SK-N-DZ (cell line): ENCODE measurements around the gene TTLL9.
A peak's percentile ranks its signal among the peaks of the same experiment; 100 is the strongest.

Experiments used
- DNase-seq: peaks from one replicate; pipeline ENCODE4 v3.0.0-alpha.2; 2015; ENCODE audit warnings: low spot score

Gene TTLL9

GRCh38 chr20:31879143-31879987 is 8.9 kb downstream of the TTLL9 start:
- peak; percentile 94 for DNase-seq

GRCh38 chr20:31881945-31882344 is 11.5 kb downstream of the TTLL9 start:
- no peak for DNase-seq

DNA sequence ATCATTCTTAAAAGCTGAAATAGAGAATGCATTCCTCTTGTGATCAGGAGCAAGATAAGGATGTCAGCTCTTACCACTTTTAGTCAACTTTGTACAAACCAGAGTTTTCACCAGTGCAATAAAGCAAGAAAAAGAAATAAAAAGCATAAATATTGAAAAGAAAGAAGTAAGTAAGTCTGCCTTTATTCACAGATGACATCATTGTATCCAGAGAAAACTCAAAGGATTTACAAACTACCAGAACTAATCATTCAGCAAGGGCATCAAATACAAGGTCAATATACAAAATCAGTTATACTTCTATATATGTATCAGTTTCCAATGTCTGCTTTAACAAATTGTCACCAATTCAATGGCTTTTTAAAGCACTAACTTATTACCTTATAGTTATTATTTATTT is 13.4 kb downstream of the TTLL9 start:
- DNase-seq: no peak

- no peak for DNase-seq
These were observed 20.2 kb downstream of the TTLL9 start for GRCh38 chr20:31890646-31891045.

DNA sequence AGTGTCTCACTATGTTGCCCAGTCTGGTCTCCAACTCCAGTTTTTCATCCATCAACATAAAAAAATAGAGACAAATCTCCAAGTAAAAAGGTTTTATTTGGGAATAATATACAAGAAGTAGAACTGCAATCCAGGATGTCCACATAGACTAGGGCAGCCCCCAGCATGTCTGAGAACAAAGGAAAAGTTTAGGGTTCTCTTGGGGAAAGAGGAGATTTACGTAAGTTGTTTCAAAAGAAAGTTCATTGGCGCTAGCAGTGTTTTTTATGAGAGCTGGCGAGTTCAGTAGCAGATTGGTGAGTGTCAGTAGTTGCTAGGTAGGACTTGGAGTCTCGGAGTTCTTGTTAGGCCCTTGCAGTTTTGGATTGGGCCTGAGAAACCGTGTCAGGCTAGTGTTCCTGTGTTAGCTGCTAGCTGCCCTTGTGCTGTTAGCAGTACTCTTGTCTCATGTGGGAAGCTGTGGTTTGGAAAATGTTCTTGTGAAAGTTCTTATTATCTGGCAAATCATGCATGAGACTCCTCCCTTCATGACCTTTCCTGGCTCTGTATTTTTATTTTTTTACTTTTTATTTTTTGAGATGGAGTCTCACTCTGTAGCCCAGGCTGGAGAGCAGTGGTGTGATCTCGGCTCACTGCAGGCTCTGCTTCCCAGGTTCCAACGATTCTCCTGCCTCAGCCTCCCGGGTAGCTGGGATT is 24.7 kb downstream of the TTLL9 start:
- DNase-seq: peak; percentile 32

GRCh38 chr20:31896049-31896448 is 25.6 kb downstream of the TTLL9 start:
- DNase-seq: no peak

DNA sequence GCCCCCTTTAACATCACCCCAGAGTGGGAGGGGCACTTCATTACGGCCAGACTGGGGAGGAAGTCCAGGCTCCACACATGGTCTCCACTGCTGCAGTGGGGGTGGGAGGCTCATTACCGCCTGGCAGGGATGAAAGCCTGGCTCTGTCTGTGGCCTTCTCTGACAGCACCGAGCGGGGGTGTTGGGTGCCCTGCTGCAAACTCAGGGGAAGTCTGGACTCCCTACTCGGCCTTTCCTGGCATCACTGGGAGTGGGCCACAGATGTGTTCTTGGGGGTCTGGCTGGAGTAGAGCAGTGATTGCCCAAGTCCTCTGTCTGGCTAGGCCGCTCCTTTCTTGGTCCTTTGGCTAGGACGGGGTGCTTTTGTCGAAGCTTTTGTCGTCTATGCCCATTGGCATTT is 27.1 kb downstream of the TTLL9 start:
- DNase-seq: no peak

- no peak for DNase-seq
These were observed 31.2 kb downstream of the TTLL9 start for GRCh38 chr20:31901615-31902014.

DNA sequence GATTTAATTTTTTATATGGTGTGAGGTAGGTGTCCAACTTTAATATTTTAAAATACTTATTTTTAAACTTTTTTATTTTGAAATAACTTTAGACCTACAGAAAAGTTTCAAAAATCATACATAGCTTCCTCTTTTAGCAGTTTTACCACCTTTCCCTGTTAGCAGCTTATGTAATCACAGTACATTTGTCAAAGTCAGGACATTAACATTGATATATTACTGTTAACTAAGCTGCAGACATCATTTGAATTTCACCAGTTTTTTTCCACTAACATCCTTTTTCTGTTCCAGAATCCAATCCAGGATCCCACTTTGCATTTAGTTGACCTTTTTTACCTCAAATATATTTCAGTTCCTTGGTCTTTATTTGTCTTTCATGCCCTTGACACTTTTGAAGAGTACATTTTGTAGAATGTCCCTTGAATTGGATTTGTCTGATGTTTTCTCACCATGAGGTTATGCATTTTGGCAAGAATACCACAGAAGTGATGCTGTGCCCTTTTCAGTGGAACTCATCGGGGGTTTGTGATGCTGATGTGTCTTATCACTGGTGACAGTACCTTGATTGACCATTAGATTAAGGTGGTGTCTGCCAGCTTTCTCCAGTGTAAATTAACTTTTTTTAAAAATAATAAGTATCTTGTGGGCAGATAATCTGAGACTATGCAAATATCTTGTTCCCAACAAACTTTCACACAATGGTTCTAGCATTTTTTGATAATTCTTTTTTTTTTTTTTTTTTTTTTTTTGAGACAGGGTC is 33.4 kb downstream of the TTLL9 start:
- DNase-seq: no peak

GRCh38 chr20:31906001-31906400 is 35.6 kb downstream of the TTLL9 start:
- DNase-seq: no peak

- no peak for DNase-seq
These were observed 36.6 kb downstream of the TTLL9 start for GRCh38 chr20:31907046-31907445.

- DNase-seq: no peak
These were observed 37.6 kb downstream of the TTLL9 start for GRCh38 chr20:31908016-31908415.

DNA sequence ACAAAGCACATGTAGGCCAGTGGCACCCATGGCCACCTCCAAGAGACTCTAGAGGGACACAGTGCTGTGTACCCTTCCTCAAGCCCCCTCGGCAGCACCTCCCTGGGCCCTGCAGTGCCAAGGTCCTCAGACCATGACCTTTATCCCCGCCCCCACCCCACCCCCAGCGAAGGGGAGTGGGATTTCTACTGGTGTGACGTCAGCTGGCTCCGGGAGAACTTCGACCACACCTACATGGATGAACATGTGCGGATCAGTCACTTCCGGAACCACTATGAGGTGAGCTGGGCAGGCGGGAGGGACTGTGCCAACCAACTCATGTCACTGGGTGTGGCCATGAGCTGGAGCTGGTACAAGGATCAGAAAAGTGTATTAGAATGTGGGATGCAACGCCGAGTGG is 38.0 kb downstream of the TTLL9 start:
- DNase-seq: no peak

GRCh38 chr20:31909253-31910070 is 39.0 kb downstream of the TTLL9 start:
- DNase-seq: no peak

GRCh38 chr20:31910071-31910803 is 39.8 kb downstream of the TTLL9 start:
- no peak for DNase-seq

GRCh38 chr20:31913431-31914157 is 43.2 kb downstream of the TTLL9 start:
- DNase-seq: no peak

GRCh38 chr20:31914170-31914569 is 43.7 kb downstream of the TTLL9 start:
- no peak for DNase-seq

DNA sequence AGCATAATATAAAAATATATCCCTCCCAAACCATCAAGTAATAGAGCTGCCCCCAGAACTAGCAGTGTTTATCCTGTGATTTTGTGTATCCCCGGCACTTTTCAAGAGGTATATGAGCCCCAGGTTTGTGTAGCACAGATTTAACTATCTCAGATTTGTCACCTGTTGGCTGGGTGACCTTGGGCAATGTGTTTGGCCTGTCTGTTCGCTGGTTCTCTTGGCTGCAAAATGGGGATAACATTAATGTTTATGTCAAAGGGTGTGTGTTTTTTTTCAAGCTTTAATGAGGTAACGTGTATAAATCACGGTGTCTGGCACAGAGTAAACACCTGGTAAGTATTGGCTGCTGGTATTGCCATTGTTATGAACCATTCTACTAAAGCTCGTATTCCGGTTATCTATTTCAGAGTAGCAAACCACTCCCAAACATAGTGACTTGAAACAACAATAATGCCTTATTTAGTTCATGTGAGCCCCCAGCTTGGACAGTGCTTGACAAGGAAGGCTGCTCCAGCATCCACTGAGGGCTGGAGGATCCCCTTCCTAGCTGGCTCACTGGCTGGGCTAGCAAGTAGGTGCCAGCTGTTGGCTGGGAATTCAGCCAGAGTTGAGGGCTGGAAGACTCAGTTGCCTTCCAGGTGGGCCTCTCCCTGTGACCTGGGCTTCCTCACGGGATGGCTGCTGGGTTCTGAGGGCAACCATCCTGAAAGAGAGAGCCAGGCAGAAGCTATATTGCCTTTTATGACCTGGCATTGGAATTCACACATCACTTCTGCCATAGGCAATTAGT is 45.3 kb downstream of the TTLL9 start:
- DNase-seq: no peak

DNA sequence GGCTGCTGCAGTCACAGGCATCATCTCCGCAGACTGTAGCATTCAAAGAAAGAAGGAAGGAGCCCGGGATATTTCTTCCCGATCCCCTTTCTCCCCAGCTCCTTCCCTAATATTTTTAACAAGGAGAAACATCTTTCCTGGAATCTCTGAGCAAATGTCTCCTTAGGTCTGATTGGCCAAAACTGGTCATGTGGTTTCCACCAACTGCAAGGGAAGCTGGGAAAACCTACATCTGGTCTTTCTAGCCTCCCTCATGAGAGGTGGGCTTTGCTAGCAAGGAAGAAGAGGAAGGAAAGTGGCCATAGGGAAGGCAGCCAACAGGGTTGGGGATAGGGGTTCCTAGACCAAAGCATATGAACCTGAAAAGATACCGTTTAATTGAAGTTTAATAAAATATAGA is 46.3 kb downstream of the TTLL9 start:
- no peak for DNase-seq
